ACC112 (cell line): ENCODE measurements around the gene LKAAEAR1.

Experiments used
- H2AFZ ChIP-seq: fragments of 200-600 bp; sonication (generic); one replicate; pipeline ENCODE4 v1.6.0; 2017; ENCODE audit warnings: antibody characterized with exemption, low read length; ENCODE audit not compliant: unreplicated experiment
- H3K27ac ChIP-seq: fragments of 200-600 bp; sonication (generic); 2 replicates; pipeline ENCODE4 v1.5.1; 2014; ENCODE audit warnings: low read depth, mild to moderate bottlenecking, antibody characterized with exemption, low read length, moderate library complexity
- H3K27me3 ChIP-seq: fragments of 200-600 bp; sonication (generic); 2 replicates; pipeline ENCODE4 v1.6.1; 2014; ENCODE audit warnings: mild to moderate bottlenecking, antibody characterized with exemption, low read length, moderate library complexity, mixed read lengths; ENCODE audit not compliant: insufficient read depth
- H3K36me3 ChIP-seq: fragments of 200-600 bp; sonication (generic); 2 replicates; pipeline ENCODE4 v1.6.1; 2016; ENCODE audit warnings: mild to moderate bottlenecking, antibody characterized with exemption, low read length, moderate library complexity, mixed read lengths; ENCODE audit not compliant: insufficient read depth
- H3K4me1 ChIP-seq: fragments of 200-600 bp; sonication (generic); one replicate; pipeline ENCODE4 v1.6.1; 2016; ENCODE audit warnings: low read length, mixed read lengths; ENCODE audit not compliant: insufficient read depth, unreplicated experiment, control insufficient read depth
- H3K4me3 ChIP-seq: fragments of 200-600 bp; sonication (generic); 2 replicates; pipeline ENCODE4 v1.5.1; 2014; ENCODE audit warnings: mild to moderate bottlenecking, low read depth, low read length
- H3K79me2 ChIP-seq: fragments of 200-600 bp; sonication (generic); one replicate; pipeline ENCODE4 v1.6.0; 2016; ENCODE audit warnings: low read length; ENCODE audit not compliant: control insufficient read depth, unreplicated experiment, insufficient read depth

LKAAEAR1 gene

GRCh38 chr20:64063389-64064144, 20.6 kb downstream of the LKAAEAR1 start:
- Histone ChIP-seq H3K36me3 (no peaks in the 10 kb centered on the region), H3K79me2 (peaks cover 6% of the 10 kb centered on the region), H3K27ac (peak overlapping the region; percentile 57), H2AFZ (peak overlapping the region; percentile 59), H3K4me1 (peaks cover 36% of the 10 kb centered on the region), H3K4me3 (peak overlapping the region; percentile 84), H3K27me3 (no peaks in the 10 kb centered on the region)

GRCh38 chr20:64062596-64063388, 21.4 kb downstream of the LKAAEAR1 start, which contains the start of gene TCEA2:
TSS of gene TCEA2 (plus strand) at chr20:64063198. CDS start at chr20:64063313, 115 bp downstream.
- Histone ChIP-seq H2AFZ (peak within 1 kb of the TSS; percentile 59), H3K27me3 (no peaks in the 10 kb centered on the region), H3K4me1 (peaks cover 43% of the 10 kb centered on the region), H3K27ac (peak within 1 kb of the TSS; percentile 57), H3K36me3 (no peaks in the 10 kb centered on the region), H3K79me2 (peaks cover 6% of the 10 kb centered on the region), H3K4me3 (peak within 1 kb of the TSS; percentile 84)

- no peaks in the 10 kb centered on the region for H3K27me3 ChIP-seq
- H3K79me2 ChIP-seq: peaks cover 6% of the 10 kb centered on the region
- H3K27ac ChIP-seq: no peak overlapping the region
- H2AFZ ChIP-seq: peak overlapping the region; percentile 34
- no peaks in the 10 kb centered on the region for H3K36me3 ChIP-seq
- H3K4me3 ChIP-seq: peak overlapping the region; percentile 84
- H3K4me1 ChIP-seq: peaks cover 43% of the 10 kb centered on the region
Measured at GRCh38 chr20:64062276-64062595, 22.0 kb downstream of the LKAAEAR1 start.

GRCh38 chr20:64058536-64058935, 25.7 kb downstream of the LKAAEAR1 start:
- Histone ChIP-seq H3K4me1 (peaks cover 33% of the 10 kb centered on the region), H3K4me3 (no peak overlapping the region), H3K27me3 (no peaks in the 10 kb centered on the region), H3K27ac (no peak overlapping the region), H2AFZ (no peak overlapping the region), H3K36me3 (no peaks in the 10 kb centered on the region), H3K79me2 (peaks cover 5% of the 10 kb centered on the region)

- Histone ChIP-seq H2AFZ (no peak overlapping the region), H3K4me1 (peaks cover 33% of the 10 kb centered on the region), H3K27ac (no peak overlapping the region)
Measured at GRCh38 chr20:64057628-64058498, 26.3 kb downstream of the LKAAEAR1 start.

GRCh38 chr20:64056889-64057627, 27.1 kb downstream of the LKAAEAR1 start:
- no peaks in the 10 kb centered on the region for H3K36me3 ChIP-seq
- peaks cover 28% of the 10 kb centered on the region for H3K4me1 ChIP-seq
- H3K4me3 ChIP-seq: no peak overlapping the region
- no peak overlapping the region for H2AFZ ChIP-seq
- no peaks in the 10 kb centered on the region for H3K27me3 ChIP-seq
- no peaks in the 10 kb centered on the region for H3K79me2 ChIP-seq
- H3K27ac ChIP-seq: no peak overlapping the region

More at GRCh38 chr20:64057628-64058498, 26.3 kb downstream of the LKAAEAR1 start:
- Histone ChIP-seq H3K36me3 (no peaks in the 10 kb centered on the region), H3K27me3 (no peaks in the 10 kb centered on the region), H3K4me3 (no peak overlapping the region), H3K79me2 (no peaks in the 10 kb centered on the region)

GRCh38 chr20:64056639-64056888, 27.6 kb downstream of the LKAAEAR1 start:
- Histone ChIP-seq H3K4me1 (peaks cover 28% of the 10 kb centered on the region), H3K79me2 (no peaks in the 10 kb centered on the region), H3K27me3 (no peaks in the 10 kb centered on the region), H3K4me3 (no peak overlapping the region), H3K27ac (no peak overlapping the region), H3K36me3 (no peaks in the 10 kb centered on the region), H2AFZ (no peak overlapping the region)

GRCh38 chr20:64055893-64056638, 28.1 kb downstream of the LKAAEAR1 start:
- Histone ChIP-seq H3K36me3 (no peaks in the 10 kb centered on the region), H3K4me1 (peaks cover 28% of the 10 kb centered on the region), H2AFZ (no peak overlapping the region), H3K4me3 (no peak overlapping the region), H3K27ac (no peak overlapping the region), H3K79me2 (no peaks in the 10 kb centered on the region), H3K27me3 (no peaks in the 10 kb centered on the region)

- no peaks in the 10 kb centered on the region for H3K36me3 ChIP-seq
- H2AFZ ChIP-seq: no peak overlapping the region
- no peak overlapping the region for H3K4me3 ChIP-seq
- H3K4me1 ChIP-seq: peaks cover 28% of the 10 kb centered on the region
- no peak overlapping the region for H3K27ac ChIP-seq
- no peaks in the 10 kb centered on the region for H3K27me3 ChIP-seq
- H3K79me2 ChIP-seq: no peaks in the 10 kb centered on the region
Measured at GRCh38 chr20:64055396-64055892, 28.8 kb downstream of the LKAAEAR1 start.
